GM19328 (cell line): ENCODE measurements around the gene FBXO44.

Source experiments
- ATAC-seq: cut with Tn5 transposase; IDR thresholded peaks from one replicate; pipeline ENCODE4 v1.9.1; 2021; ENCODE audit warnings: mild to moderate bottlenecking, moderate library complexity; ENCODE audit not compliant: unreplicated experiment

Gene FBXO44

GRCh38 chr1:11684070-11684469, 29.4 kb downstream of the FBXO44 start:
- ATAC-seq = no peak

DNA sequence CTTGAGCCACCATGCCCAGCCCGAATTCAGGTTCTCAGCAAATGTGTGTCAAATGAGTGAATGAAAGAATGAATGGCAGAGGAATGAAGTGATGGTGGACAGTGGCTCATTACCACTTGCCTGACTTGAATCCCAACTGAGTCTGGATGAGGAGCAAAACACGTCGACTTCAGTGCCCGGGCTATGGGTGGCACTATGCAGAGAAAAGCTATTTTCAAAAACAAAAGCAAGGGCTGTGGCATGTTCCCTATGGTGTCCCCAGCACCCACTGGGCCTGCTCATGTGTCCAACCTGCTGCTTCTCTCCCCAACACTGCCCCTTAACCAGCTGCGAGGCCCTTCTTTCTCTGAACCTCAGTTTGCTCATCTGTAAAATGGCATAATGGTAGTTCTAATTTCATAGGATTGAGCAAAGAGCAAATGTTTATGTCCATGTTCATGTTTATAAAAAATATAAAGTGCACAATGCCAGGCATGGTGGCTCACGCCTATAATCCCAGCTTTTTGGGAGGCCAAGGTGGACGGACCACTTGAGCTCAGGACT, 30.6 kb downstream of the FBXO44 start:
- ATAC-seq = no peak

DNA sequence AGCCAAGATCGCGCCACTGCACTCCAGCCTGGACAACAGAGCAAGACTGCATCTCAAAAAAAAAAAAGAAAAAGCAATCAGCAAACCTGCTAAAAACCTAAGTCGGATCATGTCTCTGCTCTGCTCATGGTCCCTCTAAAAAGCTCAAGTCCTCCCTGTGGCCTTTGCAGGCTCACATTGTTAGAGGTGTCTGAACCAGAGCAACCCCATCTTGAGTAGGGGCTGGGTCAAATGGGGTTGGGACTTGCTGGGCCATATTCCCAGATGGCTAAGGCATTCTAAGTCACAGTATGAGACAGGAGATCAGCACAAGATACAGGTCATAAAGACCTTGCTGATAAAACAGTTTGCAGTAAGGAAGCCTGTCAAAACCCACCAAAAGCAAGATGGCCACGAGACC, 33.8 kb downstream of the FBXO44 start:
- ATAC-seq = no peak

GRCh38 chr1:11690397-11691301, 36.0 kb downstream of the FBXO44 start:
- ATAC-seq = no peak

- ATAC-seq = no peak
Measured at GRCh38 chr1:11691302-11691914, 36.7 kb downstream of the FBXO44 start, which contains the start of gene DRAXIN. DRAXIN (plus strand) TSS chr1:11691710; CDS start chr1:11706259, 14,549 bp downstream.

DNA sequence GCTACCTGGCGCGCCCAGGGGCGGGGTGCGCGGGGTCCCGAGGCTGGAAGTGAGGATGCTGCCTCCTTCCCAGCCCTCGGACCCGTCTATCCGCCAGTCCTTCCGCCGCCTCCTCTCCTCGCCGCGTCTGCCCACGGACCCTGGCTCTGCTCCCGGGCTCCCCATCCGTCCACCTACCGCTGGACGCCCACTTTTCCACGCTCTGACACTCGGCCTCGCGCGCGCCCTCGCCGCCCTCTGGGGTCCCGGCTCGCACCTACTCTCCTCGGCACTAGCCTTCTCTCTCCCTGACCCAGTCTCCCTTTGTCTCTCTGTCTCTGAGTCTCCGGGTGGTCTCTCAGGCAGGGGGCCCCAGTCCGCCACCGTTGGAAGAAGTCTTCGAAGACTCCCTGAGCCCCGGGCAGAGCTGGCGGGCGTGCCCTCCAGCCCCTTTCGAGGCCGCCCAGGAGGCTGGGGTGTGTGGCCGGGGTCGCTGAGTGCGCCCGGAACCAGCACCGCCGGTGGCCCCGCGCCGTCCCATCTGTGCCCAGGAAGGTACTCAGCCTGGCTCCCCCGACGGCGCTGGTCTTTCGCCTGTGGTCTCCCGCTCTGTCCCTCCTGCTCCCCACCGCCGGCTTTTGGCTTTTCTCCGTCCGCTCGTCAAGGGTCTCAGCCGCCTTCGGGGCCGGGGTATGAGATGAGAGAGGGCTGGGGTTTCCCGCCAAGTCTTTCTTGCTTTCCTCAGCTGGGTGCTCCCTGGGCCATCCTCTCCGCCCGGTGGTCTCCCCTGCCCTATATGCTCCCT, 37.4 kb downstream of the FBXO44 start:
- no peak for ATAC-seq

GRCh38 chr1:11693024-11693590, 38.4 kb downstream of the FBXO44 start:
- ATAC-seq = no peak

GRCh38 chr1:11693917-11694316, 39.2 kb downstream of the FBXO44 start:
- ATAC-seq = no peak

- no peak for ATAC-seq
Measured at GRCh38 chr1:11695861-11696260, 41.2 kb downstream of the FBXO44 start.

DNA sequence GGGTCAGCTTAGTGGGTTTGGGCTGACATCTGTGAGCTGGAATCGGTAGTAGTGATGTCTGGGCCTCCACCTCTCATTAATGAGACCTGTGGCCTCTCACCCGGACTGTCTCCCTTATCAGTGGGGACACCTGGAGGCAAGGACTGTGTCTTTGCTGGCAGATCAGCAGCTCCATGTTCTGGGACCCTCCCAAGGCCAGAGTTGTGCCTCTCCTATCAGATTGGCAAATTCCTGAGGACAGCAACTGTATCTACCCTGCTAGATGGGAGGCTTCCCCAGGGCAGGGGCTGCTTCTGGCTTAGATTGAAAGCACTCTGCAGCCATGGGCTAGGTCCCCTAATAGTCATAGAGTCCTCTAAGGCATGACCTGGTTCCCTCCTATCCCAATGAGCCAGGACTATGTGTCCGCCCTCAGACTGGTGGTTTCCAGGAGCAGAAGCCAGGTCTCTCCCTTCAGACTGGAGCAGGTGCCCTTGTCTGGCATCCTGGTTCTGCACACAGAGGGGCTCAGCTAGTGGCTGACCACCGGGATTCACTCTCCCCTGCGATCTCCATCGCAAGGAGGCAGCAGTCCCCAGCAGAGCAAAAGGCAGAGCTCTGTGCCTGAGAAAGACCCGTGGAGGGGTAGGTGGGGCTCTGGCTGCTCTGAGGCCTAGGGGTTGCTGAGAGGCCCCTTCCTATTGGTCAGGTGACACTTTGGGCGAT, 42.7 kb downstream of the FBXO44 start:
- ATAC-seq = no peak

DNA sequence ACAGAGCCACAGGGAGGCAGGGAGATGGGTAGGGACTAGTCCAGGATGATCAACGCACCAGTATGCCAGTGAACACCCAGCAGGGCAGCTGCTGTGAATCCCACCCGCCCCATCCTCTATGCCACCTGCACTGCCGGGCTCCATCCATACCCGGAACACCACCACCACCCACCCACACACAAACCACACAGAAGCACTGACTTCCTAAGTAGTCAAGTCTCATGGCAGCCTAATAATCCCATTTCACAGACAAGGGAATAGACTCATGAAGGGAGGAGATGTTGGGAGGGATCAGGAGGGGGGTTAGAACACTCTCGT, 43.2 kb downstream of the FBXO44 start:
- ATAC-seq = no peak

DNA sequence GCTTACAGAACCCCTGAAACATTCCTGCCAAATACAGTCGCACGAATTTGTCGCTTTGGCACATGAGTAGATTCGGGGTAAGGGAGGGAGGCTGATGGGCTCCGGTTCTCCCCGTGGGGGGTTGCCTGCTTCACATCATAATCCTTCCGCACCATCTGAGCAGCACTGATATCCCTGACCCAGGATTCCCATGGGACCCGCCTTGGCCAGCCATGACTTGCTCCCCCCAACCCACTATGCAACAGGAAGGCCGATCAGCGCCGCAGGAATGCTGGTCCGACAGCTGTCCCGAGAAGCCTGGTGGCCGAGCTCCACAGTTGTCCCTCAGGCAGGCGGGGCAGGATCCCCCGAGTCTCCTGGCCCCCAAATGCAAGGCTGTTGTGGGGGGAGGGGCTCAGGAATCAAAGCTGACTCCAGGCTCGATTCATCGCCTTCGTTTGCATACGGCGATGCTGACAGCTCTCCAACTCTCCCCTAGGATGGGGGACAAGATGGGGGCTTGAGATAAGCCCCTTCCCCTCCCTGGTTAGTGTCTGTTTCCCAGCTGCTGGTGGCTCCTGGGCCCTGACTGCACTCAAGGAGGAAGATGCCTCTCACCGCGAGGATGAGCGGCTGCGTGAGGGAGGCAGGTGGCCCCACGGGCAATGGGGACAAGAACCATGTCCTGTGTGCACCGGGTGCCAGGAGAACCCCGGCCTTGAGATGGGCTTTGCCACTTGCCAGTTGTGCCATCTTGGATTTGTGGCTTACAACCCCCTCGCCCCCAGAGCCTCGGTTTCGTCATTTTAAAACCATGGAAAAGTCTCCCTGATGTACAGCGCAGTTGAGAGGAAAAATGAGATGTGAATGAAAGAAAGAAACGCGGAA, 46.2 kb downstream of the FBXO44 start:
- no peak for ATAC-seq

DNA sequence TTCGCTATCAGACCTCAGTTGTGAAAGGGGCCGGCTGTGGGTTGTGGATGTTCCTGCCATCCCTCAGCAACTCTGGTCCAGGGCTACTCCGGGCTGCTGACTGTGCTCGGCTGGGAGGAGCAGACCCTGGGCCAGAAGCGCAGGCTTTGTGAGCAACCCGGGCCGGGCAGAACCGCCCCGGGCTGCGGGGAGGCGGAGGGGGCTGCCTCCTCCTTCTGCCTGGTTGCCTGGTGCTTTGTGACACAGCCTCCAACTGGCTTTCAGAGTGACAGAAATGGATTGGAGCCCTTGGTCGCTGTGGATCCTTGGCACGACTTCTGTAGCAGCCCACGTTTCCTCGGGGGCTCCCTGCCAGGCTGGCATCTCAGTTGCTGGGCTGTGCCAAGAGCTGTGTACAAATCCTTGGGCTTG, 46.9 kb downstream of the FBXO44 start:
- ATAC-seq = no peak

DNA sequence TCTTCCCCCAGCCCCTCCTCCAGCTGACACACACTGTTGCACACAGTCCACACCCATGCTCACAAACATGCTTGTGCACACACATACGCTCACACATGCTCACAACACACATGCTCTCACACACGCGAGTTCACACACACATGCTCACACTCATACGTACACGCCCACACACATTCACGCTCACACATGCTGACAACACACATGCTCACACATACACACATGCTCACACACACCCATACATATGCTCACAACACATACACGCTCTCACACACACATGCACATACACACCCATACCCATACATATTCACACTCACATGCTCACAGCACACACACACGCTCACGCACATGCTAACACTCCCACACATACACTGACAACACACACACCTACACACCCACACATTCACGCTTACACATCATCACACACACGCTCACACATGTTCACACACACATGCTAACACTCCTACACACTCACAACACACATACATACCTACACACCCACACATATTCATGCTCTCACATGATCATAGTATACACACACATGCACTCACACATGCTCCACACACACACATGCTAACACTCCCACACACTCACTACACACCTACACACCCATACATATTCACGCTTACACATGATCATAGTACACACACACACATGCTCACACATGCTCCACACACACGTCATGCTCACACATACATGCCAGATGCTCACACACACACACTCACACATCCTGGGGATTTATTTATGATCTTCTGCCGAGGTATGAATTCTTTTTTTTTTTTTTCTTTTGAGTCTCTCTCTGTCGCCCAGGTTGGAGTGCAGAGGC, 47.5 kb downstream of the FBXO44 start:
- ATAC-seq = no peak

DNA sequence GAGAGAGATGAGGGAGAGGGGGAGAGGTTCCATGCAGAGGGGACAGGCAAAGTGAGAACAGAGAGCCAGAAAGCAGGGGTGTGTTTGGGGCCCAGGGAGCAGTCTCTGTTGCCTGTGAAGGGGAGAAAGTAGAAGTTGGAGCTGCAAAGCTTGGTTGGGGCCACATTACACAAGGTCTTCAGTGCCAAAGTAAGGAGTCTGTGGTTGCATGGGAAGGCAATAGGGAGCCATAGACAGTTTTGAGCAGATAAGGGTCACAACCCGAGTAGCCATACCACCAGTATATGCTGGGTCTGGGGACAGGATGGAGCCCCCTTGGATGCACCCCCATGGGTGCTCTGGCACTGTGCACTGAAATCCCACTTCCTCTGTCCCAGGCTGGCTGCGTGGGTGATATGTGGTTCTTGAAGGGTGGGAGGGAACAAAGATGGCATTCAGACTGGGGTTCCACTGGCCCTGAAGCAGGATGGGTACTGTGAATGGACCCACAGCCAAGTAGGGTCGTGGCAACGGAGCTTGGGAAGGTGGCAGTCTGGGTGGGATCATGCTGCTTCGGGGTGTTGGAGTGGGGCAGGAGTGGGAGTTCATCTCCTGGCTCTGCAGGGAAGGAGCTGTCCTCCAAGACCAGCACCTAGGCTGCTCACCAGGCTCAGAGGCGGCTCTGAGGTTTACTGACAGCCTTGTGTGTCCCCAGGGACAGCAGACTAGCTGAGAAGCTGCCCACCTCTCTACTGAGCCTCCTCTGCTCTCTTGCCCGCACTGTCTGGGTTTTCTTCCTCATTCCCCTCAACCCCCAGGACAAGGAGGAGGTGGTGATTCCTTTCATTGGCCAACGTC, 48.9 kb downstream of the FBXO44 start:
- no peak for ATAC-seq

- no peak for ATAC-seq
Measured at GRCh38 chr1:11704194-11704529, 49.5 kb downstream of the FBXO44 start.

DNA sequence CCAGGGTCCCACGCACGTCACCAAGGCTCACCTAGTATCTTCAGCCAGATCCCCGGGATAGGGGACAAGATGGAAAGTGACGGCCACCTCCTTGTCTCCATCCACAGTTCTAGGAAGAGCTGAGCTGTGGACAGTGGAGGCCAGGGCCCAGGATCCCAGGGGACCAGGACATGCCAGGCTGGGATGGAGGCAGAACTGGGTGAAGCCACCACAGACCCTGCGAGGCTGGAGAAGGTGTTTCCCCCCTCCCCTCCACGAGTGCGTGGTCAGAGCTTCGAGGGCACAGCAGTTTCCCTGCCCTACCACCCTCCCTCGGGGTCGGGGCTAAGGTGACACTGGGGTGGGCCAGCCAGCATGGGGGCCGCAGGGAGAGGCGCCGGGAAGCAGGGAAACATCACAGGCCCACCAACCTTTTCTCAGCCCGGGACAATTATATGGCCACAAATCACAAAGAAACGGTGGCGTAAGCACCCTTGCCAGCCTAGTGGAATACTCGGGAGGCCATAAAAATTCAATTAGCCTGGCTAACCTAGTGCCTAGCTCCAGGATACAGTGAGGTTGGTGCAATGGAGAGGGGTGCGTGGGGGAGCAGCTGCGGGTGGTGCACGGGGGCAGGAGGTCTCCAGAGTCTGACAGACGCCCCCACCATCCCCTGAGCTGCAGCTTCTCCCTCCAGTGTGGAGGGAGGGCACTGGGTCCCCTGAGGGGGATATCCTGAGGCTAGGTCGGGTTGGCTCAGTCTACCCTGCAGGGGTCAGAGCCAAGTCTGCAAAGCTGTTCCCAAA, 50.2 kb downstream of the FBXO44 start:
- ATAC-seq = no peak
